NCI-H510A treated with DMSO at 0.1 percent for 48 hours (cell line): Measurements from ENCODE around the gene EPGN.
"Not testable (repeated sequence)": the region's sequence is repeated elsewhere in the genome, so short reads cannot be mapped to it uniquely, and the experiment has no call there.

Experiments
- DNase-seq: peaks from one replicate; lab custom pipeline; 2025; lab: John Stamatoyannopoulos, UW

EPGN gene

DNA sequence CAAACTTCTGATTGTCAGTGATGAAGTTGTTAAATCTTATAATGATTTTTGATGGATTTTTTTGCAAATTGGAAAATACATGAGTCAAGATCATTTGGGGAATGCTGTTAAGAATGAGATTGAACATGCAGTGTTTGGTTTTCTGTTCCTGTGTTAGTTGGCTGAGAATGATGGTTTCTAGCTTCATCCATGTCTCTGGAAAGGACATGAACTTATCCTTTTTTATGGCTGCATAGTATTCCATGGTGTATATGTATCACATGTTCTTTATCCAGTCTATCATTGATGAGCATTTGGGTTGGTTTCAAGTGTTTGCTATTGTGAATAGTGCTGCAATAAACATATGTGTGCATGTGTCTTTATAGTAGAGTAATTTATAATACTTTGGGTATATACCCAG, 32.2 kb downstream of the EPGN start:
- DNase-seq, result not testable (repeated sequence)

DNA sequence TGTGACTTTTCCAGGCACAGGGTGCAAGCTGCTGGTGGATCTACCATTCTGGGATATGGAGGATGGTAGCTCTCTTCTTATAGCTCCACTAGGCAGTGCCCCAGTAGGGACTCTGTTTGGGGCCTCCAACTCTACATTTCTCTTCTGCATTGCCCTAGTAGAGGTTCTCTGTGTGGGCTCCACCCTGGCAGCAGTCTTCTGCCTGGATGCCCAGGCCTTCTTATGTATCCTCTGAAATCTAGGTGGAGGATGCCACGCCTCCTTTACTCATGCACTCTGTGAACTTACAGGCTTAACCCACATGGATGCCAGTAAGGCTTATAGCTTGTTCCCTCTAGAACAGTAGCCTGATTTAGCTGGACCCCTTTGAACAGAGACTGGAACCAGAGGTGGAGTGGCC, 35.8 kb downstream of the EPGN start:
- DNase-seq, result no peak

GRCh38 chr4:74353858-74354257, 45.6 kb downstream of the EPGN start:
- no peak for DNase-seq

DNA sequence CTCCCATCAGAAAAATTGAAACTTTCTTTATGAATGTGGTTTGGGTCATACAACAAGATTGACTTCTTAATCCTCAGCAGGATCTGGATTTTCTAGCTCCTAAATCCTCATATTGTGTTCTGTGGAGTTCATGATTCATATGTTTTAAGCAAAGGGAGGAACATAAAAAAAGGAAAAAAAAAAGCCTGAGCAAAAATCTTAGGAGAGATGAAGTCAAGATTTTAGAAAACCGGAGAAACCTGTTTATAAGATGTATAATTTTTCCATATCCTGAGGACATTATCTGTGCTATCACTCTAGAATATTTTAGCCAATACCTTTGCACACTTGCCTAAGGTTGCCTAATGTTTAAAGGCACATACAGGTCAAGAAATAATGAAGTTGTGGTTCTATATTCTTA, 49.7 kb downstream of the EPGN start:
- no peak for DNase-seq

DNA sequence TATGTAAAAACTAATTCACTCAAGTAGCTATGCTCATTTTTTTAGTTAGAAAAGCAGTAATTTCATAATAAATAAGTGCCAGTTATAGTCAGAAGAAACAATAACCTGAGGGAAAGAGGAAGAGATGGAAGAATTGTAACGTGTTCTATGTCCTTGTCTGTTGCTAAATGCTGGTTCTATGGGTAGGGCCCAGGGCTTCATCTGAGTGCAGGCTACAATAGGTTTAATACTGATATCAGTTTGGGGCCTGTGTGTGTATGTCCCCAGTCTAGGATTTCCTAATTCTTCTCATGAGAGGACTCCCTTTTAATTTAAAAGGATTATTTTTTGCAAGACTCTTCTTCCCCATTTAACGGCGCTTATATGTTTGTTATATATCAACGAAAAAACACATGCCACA, 53.4 kb downstream of the EPGN start:
- DNase-seq, result no peak

DNA sequence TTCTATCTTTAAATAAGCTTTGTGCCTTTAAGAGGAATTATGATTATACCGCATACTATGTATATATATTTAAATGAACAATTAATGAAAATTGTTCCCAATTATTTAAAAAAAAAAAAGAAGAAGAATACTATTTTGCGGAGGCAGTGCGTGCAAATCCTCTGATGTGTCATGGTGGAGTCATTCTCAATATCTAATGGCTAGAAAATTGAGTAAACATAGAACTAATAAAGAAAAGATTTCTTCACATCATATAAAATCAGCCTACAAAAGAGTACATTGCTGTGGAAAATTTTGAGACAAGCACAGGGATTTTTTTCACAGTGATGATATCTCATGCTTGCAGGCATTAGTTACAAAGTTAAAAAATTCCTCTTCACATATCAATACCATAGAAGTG, 54.1 kb downstream of the EPGN start:
- no peak for DNase-seq

- DNase-seq, result no peak
Observed at GRCh38 chr4:74364256-74364651, 56.0 kb downstream of the EPGN start.

DNA sequence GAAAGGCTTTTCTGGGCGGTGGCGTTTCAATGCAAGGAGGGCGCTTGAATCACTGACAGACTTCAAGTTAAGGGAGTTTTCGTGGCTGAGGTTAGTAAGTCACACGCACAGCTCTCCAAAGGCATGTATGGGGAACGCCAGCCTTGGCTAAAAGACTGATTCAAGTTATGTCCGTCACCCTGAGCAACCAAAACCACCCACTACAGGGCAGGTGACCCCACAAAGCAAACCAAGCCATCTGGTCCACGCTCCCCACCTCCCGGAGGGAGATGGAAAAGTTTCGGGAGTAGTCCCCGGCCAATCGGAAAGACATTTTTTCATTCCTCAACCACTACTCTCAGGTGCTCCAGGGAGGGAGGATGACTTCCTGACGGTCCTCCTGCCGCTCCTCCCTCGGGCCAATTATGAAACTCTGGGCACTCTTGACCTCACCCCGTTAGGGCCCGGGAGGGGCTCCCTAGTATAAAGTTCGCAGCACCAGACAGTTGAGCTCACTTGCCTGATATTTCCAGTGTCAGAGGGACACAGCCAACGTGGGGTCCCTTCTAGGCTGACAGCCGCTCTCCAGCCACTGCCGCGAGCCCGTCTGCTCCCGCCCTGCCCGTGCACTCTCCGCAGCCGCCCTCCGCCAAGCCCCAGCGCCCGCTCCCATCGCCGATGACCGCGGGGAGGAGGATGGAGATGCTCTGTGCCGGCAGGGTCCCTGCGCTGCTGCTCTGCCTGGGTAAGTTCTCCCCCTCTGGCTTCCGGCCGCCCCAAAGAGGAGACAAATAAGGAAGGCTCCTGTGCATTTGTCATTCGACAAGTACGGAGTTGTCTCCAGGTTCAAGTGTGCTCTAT, 56.6 kb downstream of the EPGN start, which contains the start of gene EREG:
TSS of gene EREG (plus strand) at position 494 of the 840 bp plus-strand sequence. CDS start at position 658, 164 bp downstream.
- peak; percentile 43 for DNase-seq

DNA sequence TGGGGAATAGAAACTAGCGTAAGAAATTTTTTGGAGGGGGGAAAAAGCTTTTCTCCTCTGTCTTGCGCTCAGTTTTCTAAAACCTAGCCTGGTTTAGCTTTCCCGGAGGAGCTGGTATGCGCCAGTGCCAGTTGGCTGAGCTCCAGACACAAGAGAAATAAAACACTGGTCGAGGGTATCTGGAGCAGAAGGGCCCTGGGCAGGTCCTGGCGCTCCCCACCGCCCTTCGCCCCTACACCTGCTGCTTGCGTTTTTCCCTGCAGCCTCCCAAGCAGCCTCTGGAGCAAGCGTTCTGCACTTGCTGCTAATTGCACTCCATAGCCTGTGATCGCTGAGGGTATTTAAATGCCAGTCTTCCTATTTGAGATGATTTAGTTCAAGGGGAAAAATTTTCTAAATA, 57.5 kb downstream of the EPGN start:
- peak; percentile 66 for DNase-seq
